IPS DF 19.7 (cell line): ENCODE results near the gene OCIAD1.
"Not testable (repeated sequence)": the region's sequence is repeated elsewhere in the genome, so short reads cannot be mapped to it uniquely, and the experiment has no call there.

ENCODE experiments used
- DNase-seq: peaks from one replicate; pipeline ENCODE4 v3.0.0-alpha.2; 2013; ENCODE audit warnings: low read depth, low spot score

Gene OCIAD1

GRCh38 chr4:48816971-48817370 lies 13.9 kb upstream of the OCIAD1 start:
- no peak for DNase-seq

DNA sequence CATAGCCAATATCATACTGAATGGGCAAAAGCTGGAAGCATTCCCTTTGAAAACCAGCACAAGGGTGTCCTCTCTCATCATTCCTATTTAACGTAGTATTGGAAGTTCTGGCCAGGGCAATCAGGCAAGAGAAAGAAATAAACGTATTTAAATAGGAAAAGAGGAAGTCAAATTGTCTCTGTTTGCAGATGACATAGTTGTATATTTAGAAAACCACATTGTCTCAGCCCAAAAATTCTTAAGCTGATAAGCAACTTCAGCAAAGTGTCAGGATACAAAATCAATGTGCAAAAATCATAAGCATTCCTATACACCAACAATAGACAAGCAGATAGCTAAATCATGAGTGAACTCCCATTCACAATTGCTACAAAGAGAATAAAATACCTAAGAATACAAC lies 9.5 kb upstream of the OCIAD1 start:
- DNase-seq: not testable (repeated sequence)

DNA sequence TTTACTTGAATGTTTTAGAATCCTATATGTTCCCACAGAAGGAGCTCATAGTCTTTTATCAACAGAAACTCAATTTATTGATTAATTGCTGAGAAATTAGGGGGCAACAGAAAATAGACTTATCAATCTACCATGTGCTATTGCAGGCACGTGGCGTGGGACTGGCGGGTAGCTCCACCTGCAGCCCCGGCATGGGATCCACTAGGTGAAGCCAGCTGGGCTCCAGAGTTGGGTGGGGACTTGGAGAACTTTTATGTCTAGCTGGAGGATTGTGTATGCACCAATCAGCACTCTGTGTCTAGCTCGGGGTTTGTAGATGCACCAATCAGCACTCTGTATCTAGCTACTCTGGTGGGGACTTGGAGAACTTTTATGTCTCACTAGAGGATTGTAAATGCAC lies 3.3 kb upstream of the OCIAD1 start:
- DNase-seq: no peak

DNA sequence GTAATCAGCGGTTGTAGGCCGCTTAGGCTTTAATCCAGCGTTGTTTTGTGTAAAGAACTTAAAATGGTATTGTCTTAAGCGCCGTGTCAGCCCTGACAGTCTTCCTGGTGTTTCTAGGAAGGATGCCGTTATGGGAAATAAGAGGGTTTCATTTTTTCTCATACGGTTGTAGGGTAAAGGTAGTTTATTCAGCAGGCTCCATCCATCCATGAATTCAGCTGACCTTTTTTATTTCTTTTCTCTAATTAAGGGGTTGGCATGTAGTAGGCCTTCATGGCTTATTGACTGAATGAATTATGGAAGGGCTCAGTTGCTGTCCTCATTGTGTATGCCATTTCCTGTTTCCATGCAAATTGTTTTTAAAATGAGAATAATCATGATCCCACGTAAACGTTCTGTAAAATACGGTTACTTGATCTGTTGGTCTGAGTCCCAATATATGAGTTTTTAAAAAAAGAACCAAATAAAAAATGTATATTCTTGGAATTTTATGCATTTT lies 693 bp downstream of the OCIAD1 start:
- no peak for DNase-seq

DNA sequence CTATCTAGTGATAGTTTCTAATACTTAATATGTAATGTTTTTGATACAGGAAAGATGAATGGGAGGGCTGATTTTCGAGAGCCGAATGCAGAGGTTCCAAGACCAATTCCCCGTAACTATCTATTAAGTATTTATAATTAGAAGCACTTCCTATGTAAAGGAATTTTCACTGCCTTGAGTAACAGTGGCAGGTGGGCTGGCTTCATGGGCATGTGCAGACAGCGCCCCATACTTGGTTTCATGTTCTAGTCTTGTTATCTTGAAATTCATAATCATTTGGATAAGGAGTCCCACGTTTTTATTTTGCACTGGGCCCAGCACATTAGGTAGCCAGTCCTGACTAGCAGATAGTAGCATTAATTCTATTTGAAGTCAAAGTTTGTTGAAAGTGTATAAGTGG lies 1.7 kb downstream of the OCIAD1 start:
- no peak for DNase-seq

DNA sequence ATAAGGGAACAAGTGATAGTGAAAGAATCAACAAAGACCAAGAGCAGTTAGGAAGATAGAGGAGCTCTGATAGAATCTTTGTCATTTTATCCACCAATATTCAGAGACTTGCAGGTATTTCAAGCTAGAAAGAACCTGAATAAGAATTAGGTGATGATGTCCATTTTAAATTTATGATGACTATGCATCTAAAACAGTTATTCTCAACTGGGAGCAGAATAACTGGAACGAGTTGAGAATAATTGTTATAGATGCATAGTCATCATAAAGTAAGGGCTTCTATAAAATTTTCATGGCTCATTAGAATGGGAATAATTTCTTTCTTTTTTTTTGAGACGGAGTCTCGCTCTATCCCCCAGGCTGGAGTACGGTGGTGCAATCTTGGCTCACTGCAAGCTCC lies 5.8 kb downstream of the OCIAD1 start:
- DNase-seq: no peak

DNA sequence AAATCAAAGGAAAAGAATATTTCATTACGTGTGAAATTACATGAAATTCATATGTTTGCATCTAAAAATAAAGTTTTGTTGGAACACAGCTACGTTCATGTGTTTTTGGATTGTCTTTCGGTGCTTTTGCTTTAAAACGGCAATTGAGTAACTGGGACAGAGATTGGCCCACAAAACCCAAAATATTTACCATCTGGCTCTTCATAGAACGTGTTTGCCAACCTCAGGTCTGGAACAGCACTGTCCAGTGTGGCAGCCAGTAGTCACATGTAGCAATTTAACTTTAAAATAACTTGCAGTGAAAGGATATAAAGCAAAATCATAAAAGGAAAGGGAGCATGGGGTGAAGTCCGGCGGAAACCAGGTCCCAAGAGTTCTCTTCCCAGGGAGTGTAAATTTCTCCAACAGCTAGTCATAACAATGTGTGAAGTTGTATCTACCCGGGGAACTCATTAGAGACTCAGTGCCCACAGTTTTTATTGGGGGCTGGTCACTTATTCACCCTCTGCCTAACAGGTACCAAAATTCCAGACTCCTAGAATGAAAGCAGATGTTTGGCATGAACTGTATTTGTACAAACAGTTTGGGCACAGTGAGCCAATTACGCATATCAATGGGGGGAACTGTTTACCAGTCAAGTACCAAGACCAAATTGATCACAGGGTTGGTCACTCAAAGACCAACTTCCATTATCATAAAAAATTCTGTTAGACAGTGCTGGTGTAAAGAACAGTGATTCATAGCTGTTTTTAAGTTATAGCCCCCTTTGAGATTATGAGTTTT lies 10.3 kb downstream of the OCIAD1 start:
- DNase-seq: no peak

DNA sequence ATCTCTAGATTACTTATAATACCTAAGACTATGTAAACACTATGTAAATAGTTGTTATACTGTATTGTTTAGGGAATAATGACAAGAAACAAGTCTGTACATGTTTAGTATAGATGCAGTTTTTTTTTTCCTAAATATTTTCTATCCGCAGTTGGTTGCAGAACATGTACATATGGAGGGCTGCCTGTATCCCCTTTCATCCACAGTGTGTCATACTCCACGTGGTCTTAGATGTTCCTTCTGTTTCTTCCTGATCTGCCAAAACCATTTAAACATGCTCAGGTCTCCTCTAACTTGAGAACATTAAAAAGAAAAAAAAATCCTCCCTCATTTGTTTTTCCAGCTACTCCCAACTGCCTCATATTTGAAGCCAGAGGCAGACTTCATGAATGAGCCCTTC lies 14.0 kb downstream of the OCIAD1 start:
- no peak for DNase-seq

DNA sequence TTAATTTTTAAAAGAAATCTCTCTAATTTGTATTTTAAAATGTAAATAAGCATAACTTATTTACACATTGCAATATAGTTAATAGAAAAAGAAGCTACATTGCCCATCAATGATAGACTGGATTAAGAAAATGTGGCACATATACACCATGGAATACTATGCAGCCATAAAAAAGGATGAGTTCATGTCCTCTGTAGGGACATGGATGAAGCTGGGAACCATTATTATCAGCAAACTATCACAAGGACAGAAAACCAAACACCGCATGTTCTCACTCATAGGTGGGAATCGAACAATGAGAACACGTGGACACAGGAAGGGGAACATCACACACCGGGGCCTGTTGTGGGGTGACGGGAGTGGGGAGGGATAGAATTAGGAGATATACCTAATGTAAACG lies 17.9 kb downstream of the OCIAD1 start:
- DNase-seq: not testable (repeated sequence)

DNA sequence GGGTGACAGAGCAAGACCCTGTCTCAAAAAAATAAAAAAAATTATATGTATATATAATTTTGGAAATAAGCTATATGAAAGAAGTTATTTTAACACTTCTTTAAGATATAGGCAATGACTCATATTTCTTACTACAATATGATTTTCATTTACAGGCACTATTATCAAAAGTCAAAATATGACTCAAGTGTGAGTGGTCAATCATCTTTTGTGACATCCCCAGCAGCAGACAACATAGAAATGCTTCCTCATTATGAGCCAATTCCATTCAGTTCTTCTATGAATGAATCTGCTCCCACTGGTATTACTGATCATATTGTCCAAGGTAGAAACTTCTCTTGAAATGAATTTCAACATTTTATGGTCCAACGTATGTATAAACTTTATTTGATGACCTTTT lies 20.8 kb downstream of the OCIAD1 start:
- DNase-seq: no peak

DNA sequence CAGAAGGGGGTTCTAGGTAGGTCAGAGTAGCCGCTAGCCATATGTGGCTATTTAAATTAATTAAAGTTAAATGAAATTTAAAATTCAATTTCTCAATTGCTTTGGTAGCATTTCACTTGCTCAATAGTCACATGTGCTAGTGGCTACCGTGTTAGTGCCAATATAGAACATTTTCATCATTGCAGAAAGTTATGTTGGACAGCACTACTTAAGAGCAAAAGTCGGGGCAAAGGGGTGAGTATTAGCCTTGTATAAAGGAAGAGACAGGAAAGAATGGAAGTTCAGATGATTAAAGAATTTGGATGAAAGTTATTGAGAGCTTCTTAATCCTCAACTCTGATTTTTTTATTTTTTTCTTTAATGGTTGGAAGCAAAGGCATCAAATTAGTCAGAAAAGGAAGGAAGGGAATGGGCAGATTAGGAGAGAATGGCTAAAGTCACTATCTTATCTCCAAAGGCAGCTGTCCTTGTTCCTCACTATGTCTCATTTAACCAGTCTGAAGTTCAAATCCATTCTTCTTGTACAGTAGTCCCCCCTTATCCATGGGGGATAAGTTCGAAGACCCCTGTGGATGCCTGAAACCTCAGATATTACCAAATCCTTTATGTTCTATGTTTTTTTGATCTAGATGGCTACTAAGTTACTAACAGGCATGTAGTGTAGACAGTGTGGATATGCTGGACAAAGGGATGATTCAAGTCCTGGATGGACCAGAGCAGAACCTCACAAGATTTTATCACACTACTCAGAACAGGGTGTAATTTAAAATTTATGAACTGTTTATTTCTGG lies 22.9 kb downstream of the OCIAD1 start:
- DNase-seq: no peak

DNA sequence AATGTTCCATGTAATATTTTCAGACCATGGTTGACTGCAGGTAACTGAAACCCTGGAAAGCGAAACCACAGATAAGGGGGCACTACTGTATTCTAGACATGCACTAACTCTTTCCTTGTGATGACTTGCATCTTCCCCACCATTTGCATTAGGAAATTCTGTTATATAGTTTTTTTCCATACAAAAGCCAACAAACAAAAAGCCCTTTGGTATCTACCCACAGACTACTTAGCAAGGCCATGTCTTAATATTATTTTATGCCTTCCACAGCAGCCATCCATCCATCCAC lies 23.5 kb downstream of the OCIAD1 start:
- DNase-seq: no peak

- no peak for DNase-seq
Observed at GRCh38 chr4:48854982-48855381, 24.1 kb downstream of the OCIAD1 start.

DNA sequence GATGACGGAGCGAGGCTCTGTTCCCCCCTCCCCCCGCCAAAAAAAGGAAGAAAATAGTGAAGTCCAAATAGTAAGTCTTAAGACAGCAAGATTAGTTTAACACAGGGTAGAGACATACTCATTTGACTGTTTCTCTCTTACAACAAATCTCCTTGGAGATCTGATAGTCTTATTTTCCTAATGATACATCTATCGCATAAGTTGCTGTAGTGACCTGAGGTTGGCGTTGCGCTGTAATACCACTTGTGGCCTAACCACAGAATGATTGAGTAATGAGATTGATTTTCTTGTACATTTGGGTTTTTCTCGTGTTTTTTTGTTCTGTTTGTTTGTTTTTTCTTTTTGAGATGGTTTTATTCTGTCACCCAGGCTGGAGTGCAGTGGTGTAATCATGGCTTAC lies 27.2 kb downstream of the OCIAD1 start:
- DNase-seq: no peak

- no peak for DNase-seq
Observed at GRCh38 chr4:48862038-48862437, 31.1 kb downstream of the OCIAD1 start.

DNA sequence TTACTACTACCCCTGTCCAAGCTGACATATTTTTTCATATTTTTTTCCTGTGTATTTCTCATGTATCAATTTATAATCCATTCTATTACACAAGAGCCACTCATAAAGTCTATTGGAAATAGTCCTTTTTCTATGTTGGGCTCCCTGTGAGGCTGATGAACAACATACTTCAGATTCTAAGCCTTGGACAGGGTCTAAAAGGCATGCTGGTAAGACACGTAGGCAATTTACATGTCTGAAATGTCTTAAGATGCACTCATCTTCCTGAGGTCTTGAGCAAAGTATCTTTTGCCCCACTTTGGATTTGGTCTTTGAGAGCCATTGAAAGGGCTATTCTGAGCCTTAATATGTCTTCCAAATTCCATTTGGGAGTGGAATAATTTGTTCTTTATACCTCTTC lies 31.8 kb downstream of the OCIAD1 start:
- DNase-seq: no peak

DNA sequence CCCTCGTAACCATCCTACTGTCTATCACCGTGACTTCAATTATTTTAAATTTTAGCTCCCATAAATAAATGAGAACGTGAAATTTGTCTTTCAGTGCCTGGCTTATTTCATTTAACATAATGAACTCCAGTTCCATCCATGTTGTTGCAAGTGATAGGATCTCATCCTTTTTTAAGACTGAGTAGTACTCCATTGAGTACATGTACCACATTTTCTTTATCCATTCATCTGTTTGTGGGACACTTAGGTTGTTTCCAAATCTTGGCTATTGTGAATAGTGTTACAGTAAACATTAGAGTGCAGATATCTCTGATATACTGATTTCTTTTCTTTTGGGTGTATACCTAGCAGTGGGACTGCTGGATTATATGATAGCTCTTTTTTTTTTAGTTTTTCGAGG lies 32.8 kb downstream of the OCIAD1 start:
- DNase-seq: no peak

DNA sequence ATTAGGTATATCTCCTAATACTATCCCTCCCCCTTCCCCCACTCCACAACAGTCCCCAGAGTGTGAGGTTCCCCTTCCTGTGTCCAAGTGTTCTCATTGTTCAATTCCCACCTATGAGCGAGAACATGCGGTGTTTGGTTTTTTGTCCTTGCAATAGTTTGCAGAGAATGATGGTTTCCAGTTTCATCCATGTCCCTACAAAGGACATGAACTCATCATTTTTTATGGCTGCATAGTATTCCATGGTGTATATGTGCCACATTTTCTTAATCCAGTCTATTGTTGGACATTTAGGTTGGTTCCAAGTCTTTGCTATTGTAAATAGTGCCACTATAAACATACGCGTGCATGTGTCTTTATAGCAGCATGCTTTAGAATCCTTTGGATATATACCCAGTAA lies 33.8 kb downstream of the OCIAD1 start:
- DNase-seq: not testable (repeated sequence)

DNA sequence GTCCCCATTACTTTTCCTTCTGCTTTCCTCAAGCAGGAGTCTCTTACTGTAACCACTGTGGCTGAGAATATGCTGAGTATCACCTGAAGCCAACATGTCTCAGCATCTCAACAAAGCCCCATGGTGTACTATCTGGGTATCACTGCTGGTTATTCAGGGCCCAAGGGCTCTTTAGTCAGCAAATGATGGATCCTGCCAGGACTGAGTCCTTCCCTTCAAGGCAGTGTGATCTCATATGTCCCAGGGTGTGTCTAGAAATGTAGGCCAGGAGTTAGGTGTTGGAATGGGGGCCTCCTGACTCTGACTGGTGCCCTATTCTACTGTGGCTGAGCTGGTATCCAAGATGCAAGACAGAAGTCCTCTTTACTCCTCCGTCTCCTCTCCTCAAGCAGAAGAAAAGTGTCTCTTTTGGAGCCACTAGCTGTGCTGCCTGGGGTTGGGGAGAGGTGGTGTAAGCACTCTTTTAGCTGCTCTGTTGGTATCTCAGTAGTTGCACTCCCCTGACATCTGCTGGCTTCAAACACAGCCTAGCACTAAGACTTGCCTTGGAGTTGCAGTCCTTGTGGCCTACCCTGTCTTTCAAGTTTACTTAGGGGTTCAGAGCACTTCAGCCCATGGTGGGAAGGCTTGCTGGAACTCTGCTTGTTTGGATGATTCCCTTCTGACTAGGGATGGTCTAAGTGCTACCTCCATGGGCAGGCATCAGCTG lies 47.1 kb downstream of the OCIAD1 start:
- peak; percentile 7 for DNase-seq

- DNase-seq: no peak
Observed at GRCh38 chr4:48879561-48880442, 48.9 kb downstream of the OCIAD1 start.

DNA sequence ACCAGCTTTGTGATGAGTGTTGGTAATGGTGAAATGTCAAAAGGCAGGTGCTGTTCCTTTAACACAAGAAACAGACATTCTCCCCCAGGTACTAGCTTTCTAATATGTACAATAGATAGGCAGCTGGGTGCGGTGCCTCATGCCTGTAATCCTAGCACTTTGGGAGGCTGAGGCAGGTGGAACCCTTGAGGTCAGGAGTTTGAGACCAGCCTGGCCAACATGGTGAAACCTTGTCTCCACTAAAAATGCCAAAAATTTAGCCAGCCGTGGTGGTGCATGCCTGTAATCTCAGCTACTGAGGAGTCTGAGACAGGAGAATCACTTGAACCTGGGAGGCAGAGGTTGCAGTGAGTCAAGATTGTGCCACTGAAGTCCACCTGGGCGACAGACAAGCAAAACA lies 50.8 kb downstream of the OCIAD1 start:
- DNase-seq: not testable (repeated sequence)

DNA sequence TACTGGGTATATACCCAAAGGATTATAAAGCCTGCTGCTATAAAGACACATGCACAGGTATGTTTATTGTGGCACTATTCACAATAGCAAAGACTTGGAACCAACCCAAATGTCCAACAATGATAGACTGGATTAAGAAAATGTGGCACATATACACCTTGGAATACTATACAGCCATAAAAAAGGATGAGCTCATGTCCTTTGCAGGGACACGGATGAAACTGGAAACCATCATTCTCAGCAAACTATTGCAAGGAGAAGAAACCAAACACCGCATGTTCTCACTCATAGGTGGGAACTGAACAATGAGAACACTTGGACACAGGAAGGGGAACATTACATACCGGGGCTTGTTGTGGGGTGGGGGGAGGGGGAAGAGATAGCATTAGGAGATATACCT lies 58.9 kb downstream of the OCIAD1 start:
- DNase-seq: not testable (repeated sequence)
